K562 (cell line): ENCODE results near the gene ZKSCAN4. TPM values are rescaled to one million over a fixed set of nuclear protein-coding genes. Genes with fewer than 3 reads are reported as not detected.
A peak's percentile ranks its signal among the peaks of the same experiment; 100 is the strongest.

Source experiments
- CEBPG ChIP-seq, 3 experiments: fragments of 200-800 bp in 1 of 3; sonication (Bioruptor generic) in 1 of 3; sonication (generic) in 1 of 3; formaldehyde crosslinking in 1 of 3; IDR thresholded peaks in 2 of 3; conservative IDR thresholded peaks in 1 of 3; 2 replicates each; pipeline versions ENCODE4 v1.6.1 to v1.8.0; 2016 to 2022; ENCODE audit warnings: missing compliant biosample characterization in 2 of 3, missing genetic modification characterization in 2 of 3, mild to moderate bottlenecking in 1 of 3, missing genetic modification reagents in 1 of 3
- DPF2 ChIP-seq: fragments of 450-650 bp; IDR thresholded peaks from 2 replicates; pipeline ENCODE4 v1.6.1; 2016
- EP300 ChIP-seq: IDR thresholded peaks from 2 replicates; pipeline ENCODE4 v1.6.1; 2012; ENCODE audit warnings: low read length, improper control_type of control experiment
- GTF3C2 ChIP-seq: IDR thresholded peaks from 3 replicates; pipeline ENCODE4 v1.6.1; 2011; ENCODE audit warnings: borderline replicate concordance, mild to moderate bottlenecking, moderate library complexity; ENCODE audit not compliant: insufficient read length; ENCODE audit errors: extremely low read depth
- HCFC1 ChIP-seq: IDR thresholded peaks from 2 replicates; pipeline ENCODE4 v1.6.1; 2012; ENCODE audit warnings: low read depth, low read length, improper control_type of control experiment
- NFRKB ChIP-seq: fragments of 450-650 bp; IDR thresholded peaks from 2 replicates; pipeline ENCODE4 v1.6.1; 2016; ENCODE audit warnings: low read depth
- NFXL1 ChIP-seq: fragments of 450-650 bp; formaldehyde crosslinking; IDR thresholded peaks from 2 replicates; pipeline ENCODE4 v1.4.0; 2021; ENCODE audit warnings: mild to moderate bottlenecking
- NFYB ChIP-seq: IDR thresholded peaks from 2 replicates; pipeline ENCODE4 v1.6.1; 2011; ENCODE audit warnings: mild to moderate bottlenecking, moderate library complexity; ENCODE audit not compliant: insufficient read length; ENCODE audit errors: extremely low read depth
- NR2F6 ChIP-seq: fragments of 450-650 bp; formaldehyde crosslinking; IDR thresholded peaks from 2 replicates; pipeline ENCODE4 v1.4.0; 2020; ENCODE audit warnings: mild to moderate bottlenecking
- TCFL5 ChIP-seq: fragments of 250-450 bp; sonication (Bioruptor Pico); conservative IDR thresholded peaks from 2 replicates; pipeline ENCODE4 v1.6.1; 2021; ENCODE audit warnings: mild to moderate bottlenecking, moderate library complexity, matching md5 sums
- ZNF232 ChIP-seq: sonication (generic); formaldehyde crosslinking; IDR thresholded peaks from 2 replicates; pipeline ENCODE4 v1.8.0; 2022; ENCODE audit warnings: mild to moderate bottlenecking, missing genetic modification reagents
- ZNF263 ChIP-seq: sonication (generic); formaldehyde crosslinking; IDR thresholded peaks from 2 replicates; pipeline ENCODE4 v1.8.0; 2022; ENCODE audit warnings: mild to moderate bottlenecking, missing genetic modification reagents, borderline replicate concordance
- ZNF639 ChIP-seq, 2 experiments: fragments of 200-800 bp in 1 of 2; sonication (Bioruptor generic) in 1 of 2; sonication (generic) in 1 of 2; formaldehyde crosslinking in 1 of 2; IDR thresholded peaks in 1 of 2; conservative IDR thresholded peaks in 1 of 2; 2 replicates each; pipeline versions ENCODE4 v1.5.0 to v1.6.1; 2016 to 2020; ENCODE audit warnings: missing compliant biosample characterization in 1 of 2, missing genetic modification characterization in 1 of 2, missing genetic modification reagents in 1 of 2
- ZNF77 ChIP-seq: fragments of 250-450 bp; sonication (Bioruptor Pico); IDR thresholded peaks from 2 replicates; pipeline ENCODE4 v1.5.0; 2020
- polyA plus RNA-seq, 8 experiments: library from polyadenylated mRNA; depleted of rRNA in 4 of 8; stranded (reverse) in 5 of 8; unstranded in 3 of 8; fragments of >200 nt; fragmentation: Nextera tagmentation in 2 of 8; fragmentation: Illumina TruSeq in 1 of 8; extraction: Ambion mirVana in 2 of 8; extraction: Trizol in 1 of 8; gene quantifications; 2 replicates each; pipeline versions ENCODE4 v1.2.1 to v1.2.3, GENCODE V29; 2011 to 2014; ENCODE audit warnings: inconsistent platforms in 1 of 8, missing spikeins in 1 of 8
- total RNA-seq, 7 experiments: library from RNA; depleted of rRNA in 6 of 7; stranded (reverse); fragments of >200 nt in 6 of 7; fragmentation: Illumina TruSeq in 2 of 7; extraction: Trizol in 2 of 7; gene quantifications; 2 replicates each; pipeline versions ENCODE4 v1.2.1 to v1.2.3, GENCODE V29; 2011 to 2021; ENCODE audit warnings: low replicate concordance in 1 of 7

Gene ZKSCAN4
- total and polyA plus RNA-seq, 9 of the 15 experiments (the other 6 are each of a cell fraction or from before 2014, with no cell fraction given): 1.2 to 5.3 (median 4.7) TPM

- TF ChIP-seq ZNF263 (CRISPR knock-in tag) (peak; percentile 88; the same call in 1 of the 2 replicates), CEBPG (CRISPR knock-in tag; IDR thresholded peaks at IDR 0.05) (peak; percentile 74; the same call in 1 of the 2 replicates), CEBPG (tag; conservative IDR thresholded peaks at IDR 0.05 in 1 of 2, IDR thresholded peaks at IDR 0.05 in 1 of 2) (peak; percentile 78 to 87), GTF3C2 (peak; percentile 100), DPF2 (peak; percentile 88), NFRKB (no peak; the same call in 1 of the 2 replicates), NR2F6 (CRISPR knock-in tag) (no peak), ZNF232 (CRISPR knock-in tag) (no peak), TCFL5 (CRISPR knock-in tag) (no peak), EP300 (peak; percentile 84), NFXL1 (CRISPR knock-in tag) (no peak), ZNF77 (no peak), ZNF639 (CRISPR knock-in tag; conservative IDR thresholded peaks at IDR 0.05 in 1 of 2, IDR thresholded peaks at IDR 0.05 in 1 of 2) (peak in 1 of 2 experiments; percentile 62; a peak in 1 of 4 replicates), HCFC1 (no peak), NFYB (no peak)
These were observed 39.4 kb downstream of the ZKSCAN4 start (continued) for GRCh38 chr6:28212510-28213212.
